Osteocyte (in vitro differentiated cells): ENCODE results near the gene GSTA4. TPM values are rescaled to one million over a fixed set of nuclear protein-coding genes. Genes with fewer than 3 reads are reported as not detected.

ENCODE experiments used
- DNase-seq: peaks from one replicate; pipeline ENCODE4 v3.0.0; 2021; ENCODE audit warnings: mixed read lengths; ENCODE audit not compliant: unreplicated experiment; ENCODE audit errors: extremely low spot score
- H3K27ac Mint-ChIP-seq: one replicate; pipeline ENCODE4 v1.8.0; 2021; ENCODE audit warnings: mild to moderate bottlenecking, mixed read lengths; ENCODE audit not compliant: unreplicated experiment
- H3K27me3 Mint-ChIP-seq: one replicate; pipeline ENCODE4 v1.8.0; 2021; ENCODE audit warnings: mixed read lengths; ENCODE audit not compliant: unreplicated experiment
- H3K36me3 Mint-ChIP-seq: one replicate; pipeline ENCODE4 v1.8.0; 2021; ENCODE audit warnings: mixed read lengths; ENCODE audit not compliant: unreplicated experiment
- H3K4me1 Mint-ChIP-seq: one replicate; pipeline ENCODE4 v1.8.0; 2021; ENCODE audit warnings: mixed read lengths; ENCODE audit not compliant: unreplicated experiment
- H3K4me3 Mint-ChIP-seq: one replicate; pipeline ENCODE4 v1.8.0; 2021; ENCODE audit warnings: mild to moderate bottlenecking, moderate library complexity, mixed read lengths; ENCODE audit not compliant: unreplicated experiment
- H3K9me3 Mint-ChIP-seq: one replicate; pipeline ENCODE4 v1.8.0; 2021; ENCODE audit warnings: mixed read lengths; ENCODE audit not compliant: unreplicated experiment
- CTCF ChIP-seq: fragments of 200-600 bp; sonication (generic); IDR thresholded peaks from 2 replicates; pipeline ENCODE4 v1.5.0; 2021; ENCODE audit warnings: antibody characterized with exemption, mild to moderate bottlenecking, moderate library complexity
- total RNA-seq: library from RNA; stranded (reverse); gene quantifications from 2 replicates; pipeline ENCODE4 v1.2.1, GENCODE V29; 2021

GSTA4 gene
- total RNA-seq, 1 donor from 2014 or later: 45.3 TPM

- H3K4me3 Mint-ChIP-seq: no peak overlapping the region
- no peak for DNase-seq
- H3K27ac Mint-ChIP-seq: no peak overlapping the region
Observed at GRCh38 chr6:52990342-52990741, 4.7 kb downstream of the GSTA4 start.

GRCh38 chr6:52985228-52985627 lies 9.9 kb downstream of the GSTA4 start:
- Mint-ChIP-seq H3K4me1 (peaks cover under 1% of the 10 kb centered on the region), H3K27me3 (no peaks in the 10 kb centered on the region), H3K9me3 (no peaks in the 10 kb centered on the region), H3K27ac (no peak overlapping the region), H3K4me3 (no peak overlapping the region), H3K36me3 (peaks cover 63% of the 10 kb centered on the region)
- DNase-seq: no peak
- no peak for TF ChIP-seq CTCF

More at GRCh38 chr6:52990342-52990741, 4.7 kb downstream of the GSTA4 start:
- Mint-ChIP-seq H3K4me1 (peaks cover 31% of the 10 kb centered on the region), H3K36me3 (peaks cover 46% of the 10 kb centered on the region), H3K9me3 (no peaks in the 10 kb centered on the region), H3K27me3 (no peaks in the 10 kb centered on the region)
- TF ChIP-seq CTCF: no peak

GRCh38 chr6:52984247-52984646 lies 10.8 kb downstream of the GSTA4 start:
- no peak for DNase-seq
- peaks cover 59% of the 10 kb centered on the region for H3K36me3 Mint-ChIP-seq
- no peaks in the 10 kb centered on the region for H3K4me1 Mint-ChIP-seq

GRCh38 chr6:52983159-52983848 lies 11.8 kb downstream of the GSTA4 start:
- no peaks in the 10 kb centered on the region for H3K27me3 Mint-ChIP-seq
- no peak for DNase-seq
- no peak overlapping the region for H3K27ac Mint-ChIP-seq
- H3K4me1 Mint-ChIP-seq: no peaks in the 10 kb centered on the region
- H3K9me3 Mint-ChIP-seq: no peaks in the 10 kb centered on the region
- peaks cover 51% of the 10 kb centered on the region for H3K36me3 Mint-ChIP-seq
- no peak for TF ChIP-seq CTCF
- H3K4me3 Mint-ChIP-seq: no peak overlapping the region

More at GRCh38 chr6:52984247-52984646, 10.8 kb downstream of the GSTA4 start:
- Mint-ChIP-seq H3K4me3 (no peak overlapping the region), H3K9me3 (no peaks in the 10 kb centered on the region), H3K27ac (no peak overlapping the region), H3K27me3 (no peaks in the 10 kb centered on the region)
- no peak for TF ChIP-seq CTCF

GRCh38 chr6:52982680-52983079 lies 12.4 kb downstream of the GSTA4 start:
- no peak for TF ChIP-seq CTCF
- no peak overlapping the region for H3K27ac Mint-ChIP-seq
- peaks cover 46% of the 10 kb centered on the region for H3K36me3 Mint-ChIP-seq
- no peaks in the 10 kb centered on the region for H3K9me3 Mint-ChIP-seq
- DNase-seq: no peak
- H3K4me1 Mint-ChIP-seq: no peaks in the 10 kb centered on the region
- H3K27me3 Mint-ChIP-seq: no peaks in the 10 kb centered on the region
- H3K4me3 Mint-ChIP-seq: no peak overlapping the region
